ENCODE measurements around the gene ARSI.

Gene ARSI

GRCh38 chr5:150325426-150325825, 22.7 kb upstream of the ARSI start:
- FAIRE-seq, result no peak

- no peak for FAIRE-seq
Measured at GRCh38 chr5:150323819-150324218, 21.1 kb upstream of the ARSI start.

GRCh38 chr5:150323092-150323491, 20.4 kb upstream of the ARSI start:
- no peak for FAIRE-seq

GRCh38 chr5:150322202-150322601, 19.5 kb upstream of the ARSI start:
- no peak for FAIRE-seq

- no peak for FAIRE-seq
Measured at GRCh38 chr5:150321784-150322183, 19.1 kb upstream of the ARSI start.

- FAIRE-seq, result no peak
Measured at GRCh38 chr5:150321211-150321610, 18.5 kb upstream of the ARSI start.

- no peak for FAIRE-seq
Measured at GRCh38 chr5:150320044-150320613, 17.4 kb upstream of the ARSI start.

- no peak for FAIRE-seq
Measured at GRCh38 chr5:150319484-150319790, 16.7 kb upstream of the ARSI start.

DNA sequence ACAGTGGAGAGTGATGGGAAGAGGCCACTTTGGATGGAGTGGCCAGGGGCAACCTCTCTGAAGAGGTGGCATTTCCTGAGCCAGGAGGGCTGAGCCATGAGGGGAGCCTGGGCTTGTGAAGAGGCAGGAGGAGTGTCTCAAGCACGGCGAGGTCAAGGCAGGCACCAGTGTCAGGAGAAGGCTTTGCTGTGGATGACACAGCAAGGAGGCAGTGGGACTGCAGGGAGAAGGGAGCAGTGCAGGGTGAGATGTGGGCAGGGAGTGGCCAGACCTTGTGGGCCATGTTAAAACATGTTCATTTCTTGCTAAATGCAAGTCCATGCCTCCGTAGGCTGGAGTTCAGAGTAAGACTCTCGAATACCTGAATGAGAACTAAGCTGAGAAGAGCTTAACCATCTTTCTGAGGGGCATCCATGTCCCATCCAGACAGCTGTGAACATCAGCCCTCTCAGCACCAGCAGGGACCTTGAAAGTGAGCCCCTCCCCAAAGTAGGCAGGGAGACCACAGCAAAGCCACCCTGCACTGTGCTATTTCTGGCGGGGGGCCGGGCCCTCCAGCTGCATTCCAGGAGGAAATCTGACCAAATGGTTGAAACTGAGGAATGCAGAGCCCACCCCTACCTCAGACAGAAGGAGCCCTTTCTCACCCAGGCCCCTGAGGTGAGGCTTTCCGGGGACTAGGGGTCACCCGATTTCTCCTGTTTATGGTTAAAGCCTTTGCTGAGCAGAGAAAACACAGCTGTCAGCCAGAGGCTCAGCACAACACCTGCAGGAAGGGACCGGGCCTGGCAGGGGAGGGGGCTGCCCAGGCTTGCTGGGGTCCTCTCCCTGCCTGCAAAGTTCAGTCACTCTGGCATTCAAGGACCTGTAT, 16.1 kb upstream of the ARSI start:
- no peak for FAIRE-seq

- no peak for FAIRE-seq
Measured at GRCh38 chr5:150317048-150318003, 14.6 kb upstream of the ARSI start.

DNA sequence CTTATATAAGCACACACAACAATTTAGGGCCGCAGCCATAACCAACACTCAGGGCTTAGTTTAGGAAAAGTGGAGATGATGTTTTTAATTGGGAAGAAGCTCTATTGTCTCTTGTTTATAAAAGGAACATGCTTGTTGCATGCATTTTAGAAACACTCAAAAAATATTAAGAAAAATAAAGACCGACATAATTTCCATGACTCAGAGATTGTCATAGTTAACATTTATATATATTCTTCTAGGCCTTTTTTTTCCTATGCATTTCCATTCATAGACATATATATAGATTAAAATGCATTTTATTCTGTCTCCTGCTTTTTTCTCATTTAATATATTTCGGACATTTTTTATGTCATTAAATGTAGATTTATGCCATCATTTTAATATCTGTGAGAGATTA, 13.6 kb upstream of the ARSI start:
- FAIRE-seq, result no peak

DNA sequence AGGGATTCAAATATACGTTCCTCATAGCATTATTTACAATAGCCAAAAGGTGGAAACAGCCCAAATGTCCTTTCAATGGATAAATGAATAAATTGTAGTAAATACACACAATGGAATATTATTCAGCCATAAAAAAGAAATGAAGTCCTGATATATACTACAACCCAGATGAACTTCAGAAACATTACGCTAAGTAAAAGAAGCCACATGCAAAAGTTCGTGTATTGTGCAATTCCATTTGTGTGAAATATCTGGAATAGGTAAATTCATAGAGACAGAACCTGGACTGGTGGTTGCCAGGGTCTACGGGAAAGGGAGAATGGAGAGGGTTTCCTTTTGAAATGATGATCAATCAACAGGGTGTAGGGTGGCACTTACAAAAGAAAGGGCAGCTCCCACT, 12.5 kb upstream of the ARSI start:
- no peak for FAIRE-seq

GRCh38 chr5:150313921-150314716, 11.4 kb upstream of the ARSI start:
- no peak for FAIRE-seq

DNA sequence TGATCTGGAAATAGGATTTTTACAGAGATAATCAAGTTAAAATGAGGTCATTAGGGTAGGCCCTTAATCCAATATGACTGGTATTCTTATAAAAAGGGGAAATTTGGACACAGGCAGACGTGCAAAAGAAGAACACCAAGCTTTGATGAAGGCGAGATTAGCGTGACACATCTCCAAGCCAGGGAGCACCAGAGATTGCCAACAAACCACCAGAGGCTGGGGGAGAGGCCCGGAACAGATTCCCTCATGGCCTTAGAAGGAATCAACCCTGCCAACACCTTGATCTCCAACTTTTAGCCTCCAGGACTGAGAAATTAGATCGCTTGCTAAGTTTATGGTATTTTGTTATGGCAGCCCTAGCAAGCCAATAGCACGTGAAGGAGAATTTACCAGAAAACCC, 10.8 kb upstream of the ARSI start:
- no peak for FAIRE-seq

- no peak for FAIRE-seq
Measured at GRCh38 chr5:150312518-150312917, 9.8 kb upstream of the ARSI start.

GRCh38 chr5:150311015-150311692, 8.4 kb upstream of the ARSI start:
- no peak for FAIRE-seq

GRCh38 chr5:150310246-150310645, 7.5 kb upstream of the ARSI start:
- no peak for FAIRE-seq

DNA sequence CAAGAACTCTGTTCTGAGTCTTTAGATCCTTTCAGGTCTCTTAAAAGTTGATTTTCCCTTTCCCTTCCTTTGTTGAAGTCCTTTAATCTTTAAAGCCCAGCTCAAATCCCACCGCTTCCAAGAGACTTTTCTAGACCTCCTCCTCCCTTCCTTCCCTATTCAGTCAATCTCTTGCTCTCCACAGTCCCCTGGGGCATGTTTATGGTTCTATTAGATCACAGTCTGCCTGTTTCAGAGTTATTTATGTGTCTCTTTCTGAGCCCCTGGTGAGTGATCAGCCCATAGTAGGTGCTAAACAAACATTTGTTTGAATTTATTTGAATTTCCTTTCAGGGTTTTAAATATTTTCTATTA, 7.2 kb upstream of the ARSI start:
- FAIRE-seq, result no peak

GRCh38 chr5:150309101-150309885, 6.6 kb upstream of the ARSI start:
- no peak for FAIRE-seq

DNA sequence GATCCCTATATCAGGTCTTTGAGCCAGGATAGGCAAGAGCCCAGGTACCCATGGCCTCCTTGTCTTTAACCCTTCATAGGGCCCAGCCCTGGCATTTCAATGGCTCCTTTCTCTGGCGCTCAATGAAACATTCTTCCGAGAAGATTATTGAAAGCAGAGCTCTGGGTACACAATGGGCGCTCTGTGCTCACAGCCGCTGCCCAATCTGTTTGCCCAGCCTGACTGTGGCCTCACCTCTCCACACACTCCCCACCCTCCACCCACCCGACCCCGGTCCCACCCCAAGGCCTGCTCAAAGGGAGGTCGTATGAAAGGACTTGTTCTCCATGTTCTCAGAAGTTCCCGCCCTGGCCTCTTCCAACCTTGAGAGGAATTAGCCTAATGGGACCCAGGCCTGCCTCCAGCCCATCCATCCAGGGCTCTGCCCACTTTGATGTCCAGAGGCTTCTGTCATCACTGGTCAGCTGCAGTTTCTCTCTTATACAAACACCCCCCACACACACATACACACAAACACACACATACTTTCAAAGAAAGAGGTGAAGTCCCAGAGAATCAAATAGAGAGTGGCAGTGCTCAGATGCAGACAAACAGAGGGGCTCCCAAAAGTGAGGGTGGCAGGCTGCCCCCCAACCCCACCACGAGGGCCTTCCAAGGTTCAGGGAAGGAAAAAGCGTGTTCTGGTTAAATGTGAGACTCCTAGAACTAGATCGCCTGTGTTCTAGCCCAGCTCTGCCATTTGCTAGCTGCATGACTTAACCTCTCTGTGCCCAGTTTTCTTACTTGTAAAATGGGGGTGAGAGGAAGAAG, 5.1 kb upstream of the ARSI start:
- FAIRE-seq, result no peak

- no peak for FAIRE-seq
Measured at GRCh38 chr5:150306775-150307174, 4.1 kb upstream of the ARSI start.
